Psoas muscle (tissue), 8 donors: Measurements from ENCODE around the gene AP3B1. TPM values are rescaled to one million over a fixed set of nuclear protein-coding genes. Genes with fewer than 3 reads are reported as not detected.

Experiments
- ATAC-seq, 4 donors: fragments of 200-7000 bp; cut with Tn5 transposase; one replicate each; pipeline ENCODE4 v1.9.1; 2020; ENCODE audit warnings: moderate library complexity in 3 of 4, mild to moderate bottlenecking in 2 of 4
- DNase-seq, 2 donors: peaks; one replicate each; pipeline ENCODE4 v3.0.0-alpha.2; 2020
- H3K27ac ChIP-seq: fragments of 200-600 bp; one replicate; pipeline ENCODE4 v1.8.0; 2022
- H3K27me3 ChIP-seq, 3 donors: fragments of 200-600 bp in 1 of 3; one replicate each; pipeline versions ENCODE4 v1.6.1 to v1.8.0; 2013 to 2022; ENCODE audit warnings: low read length in 2 of 3, mild to moderate bottlenecking in 2 of 3, moderate library complexity in 1 of 3; ENCODE audit not compliant: insufficient read depth in 3 of 3
- H3K36me3 ChIP-seq, 2 donors: fragments of 200-600 bp in 1 of 2; one replicate each; pipeline versions ENCODE4 v1.6.1 to v1.8.0; 2013 to 2022; ENCODE audit warnings: low read depth in 1 of 2, mild to moderate bottlenecking in 1 of 2, moderate library complexity in 1 of 2; ENCODE audit not compliant: insufficient read depth in 1 of 2
- H3K4me1 ChIP-seq: fragments of 200-600 bp; one replicate; pipeline ENCODE4 v1.8.0; 2022
- H3K4me3 ChIP-seq: fragments of 200-600 bp; one replicate; pipeline ENCODE4 v1.8.0; 2022; ENCODE audit warnings: mild to moderate bottlenecking
- H3K9me3 ChIP-seq: fragments of 200-600 bp; one replicate; pipeline ENCODE4 v1.8.0; 2022
- WGBS, 3 donors: extraction: QIAGEN DNeasy Blood & Tissue Kit; methylation state at CpG; one replicate each; pipeline versions ENCODE4 v1.1.6 to v1.1.7; 2013; 5-methylcytosine and 5-hydroxymethylcytosine counted together
- intact Hi-C, 2 donors: fragments of 100-400 bp; cut with DNase I; formaldehyde crosslinking; loops; one replicate each; pipeline versions ENCODE4 v1.11.0 to v1.14.2; 2022
- polyA plus RNA-seq, 3 donors: library from polyadenylated mRNA; stranded (reverse); fragments of 200-250 nt; gene quantifications; one replicate each; pipeline ENCODE4 v1.2.3, GENCODE V29; 2013
- total RNA-seq, 4 donors: library from RNA; stranded (reverse); fragmentation: NEBNext Ultra II Directional in 2 of 4; extraction: Animal tissue kit (Norgen Biotek cat#: 25700) in 2 of 4; gene quantifications; one replicate each; pipeline versions ENCODE4 v1.2.1 to v1.2.4, GENCODE V29; 2021 to 2023
- TF ChIP-seq, protein P1 (sequence below): fragments of 200-600 bp; IDR thresholded peaks from one replicate; pipeline ENCODE4 v1.8.0; 2022; ENCODE audit warnings: antibody characterized with exemption
- donor health status: healthy with polysubstance abuse.
- donor health status: DM: no; HTN: no; CAD: no; lungs with moderate emphysema.
- donor health status: Bipolar disorder and iron deficiency.
- donor health status: healthy.
- donor health status: DM: yes; HTN: yes; CAD: no.
- donor health status: DM: no; HTN: no; CAD: no.
- donor health status: DM: no; HTN: no; CAD: no.
- donor health status: DM: yes; HTN: yes; CAD: no.

AP3B1 gene
- total and polyA plus RNA-seq, 7 donors, result 12.4 to 24.4 (median 15.2) TPM

DNA sequence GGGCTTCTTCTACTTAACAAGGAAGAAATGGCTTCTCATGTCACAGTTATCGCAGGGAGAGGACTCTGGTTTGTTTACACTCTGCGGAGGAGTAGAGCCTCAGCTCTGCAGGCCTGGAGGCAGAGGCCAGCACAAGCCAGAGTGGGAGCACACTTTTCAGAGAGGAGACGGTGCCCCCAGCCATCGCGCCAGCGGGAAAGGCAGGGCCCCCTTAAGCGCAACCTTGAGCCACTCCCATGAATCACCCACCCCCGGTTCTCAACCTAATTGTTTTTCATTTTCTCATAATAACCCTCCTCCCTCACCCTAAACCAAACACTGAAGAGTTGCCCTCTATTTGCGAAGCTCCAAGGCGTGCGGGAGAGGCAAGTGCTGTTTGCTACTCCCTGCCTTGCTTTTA, 309.9 kb downstream of the AP3B1 start:
- H3K4me3 ChIP-seq, result no peak overlapping the region
- 73 to 80% (median 75%) methylated on average over 11 of the region's 11 CpGs for WGBS, 3 donors
- ATAC-seq (no peak), DNase-seq (no peak)
- no peaks in the 10 kb centered on the region for H3K9me3 ChIP-seq
- peaks cover 0 to 1% (median 0%) of the 10 kb centered on the region in 3 donors for H3K27me3 ChIP-seq
- H3K4me1 ChIP-seq, result peaks cover 3% of the 10 kb centered on the region
- H3K36me3 ChIP-seq, result no peaks in the 10 kb centered on the region
- intact Hi-C loops, result no loop called here
- no peak overlapping the region for H3K27ac ChIP-seq
- TF ChIP-seq, protein P1, sequence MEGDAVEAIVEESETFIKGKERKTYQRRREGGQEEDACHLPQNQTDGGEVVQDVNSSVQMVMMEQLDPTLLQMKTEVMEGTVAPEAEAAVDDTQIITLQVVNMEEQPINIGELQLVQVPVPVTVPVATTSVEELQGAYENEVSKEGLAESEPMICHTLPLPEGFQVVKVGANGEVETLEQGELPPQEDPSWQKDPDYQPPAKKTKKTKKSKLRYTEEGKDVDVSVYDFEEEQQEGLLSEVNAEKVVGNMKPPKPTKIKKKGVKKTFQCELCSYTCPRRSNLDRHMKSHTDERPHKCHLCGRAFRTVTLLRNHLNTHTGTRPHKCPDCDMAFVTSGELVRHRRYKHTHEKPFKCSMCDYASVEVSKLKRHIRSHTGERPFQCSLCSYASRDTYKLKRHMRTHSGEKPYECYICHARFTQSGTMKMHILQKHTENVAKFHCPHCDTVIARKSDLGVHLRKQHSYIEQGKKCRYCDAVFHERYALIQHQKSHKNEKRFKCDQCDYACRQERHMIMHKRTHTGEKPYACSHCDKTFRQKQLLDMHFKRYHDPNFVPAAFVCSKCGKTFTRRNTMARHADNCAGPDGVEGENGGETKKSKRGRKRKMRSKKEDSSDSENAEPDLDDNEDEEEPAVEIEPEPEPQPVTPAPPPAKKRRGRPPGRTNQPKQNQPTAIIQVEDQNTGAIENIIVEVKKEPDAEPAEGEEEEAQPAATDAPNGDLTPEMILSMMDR, result no peak

DNA sequence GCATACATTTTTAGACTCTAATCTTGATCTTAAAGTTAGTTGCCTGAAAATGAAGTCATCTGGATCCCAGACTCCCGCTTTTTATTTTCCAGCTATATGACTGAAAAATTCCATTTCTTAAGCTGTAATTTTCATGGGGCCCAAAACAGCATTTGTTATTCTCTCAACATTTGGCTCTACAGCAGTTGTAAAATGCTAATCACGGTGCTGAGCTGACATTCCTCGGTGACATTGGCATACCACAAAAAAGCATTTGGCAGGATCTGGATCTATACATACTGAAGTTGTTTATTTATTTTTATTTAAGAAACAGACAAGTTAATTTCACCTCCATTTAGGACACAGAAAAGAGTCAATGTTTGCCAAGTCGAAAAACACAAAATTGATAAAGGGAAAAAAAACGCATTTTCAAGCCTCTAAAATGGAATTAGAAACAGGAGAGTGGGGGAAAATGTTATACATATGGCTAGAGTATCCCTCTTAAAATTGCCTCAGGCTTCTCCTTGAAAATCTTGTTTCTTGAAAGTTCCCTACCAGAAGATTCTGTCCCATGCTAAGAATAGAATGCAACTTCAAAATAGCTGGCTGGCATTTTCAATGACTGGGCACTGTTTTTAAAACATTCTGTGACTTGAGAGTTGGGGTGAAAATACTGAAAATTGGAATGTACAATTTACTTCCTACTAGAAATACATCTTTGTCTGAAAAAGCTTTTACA, 310.9 kb downstream of the AP3B1 start:
- Histone ChIP-seq H3K9me3 (no peaks in the 10 kb centered on the region), H3K36me3 (no peaks in the 10 kb centered on the region), H3K4me3 (no peak overlapping the region), H3K27me3 (peaks cover 0 to 1% (median 0%) of the 10 kb centered on the region in 3 donors), H3K27ac (no peak overlapping the region), H3K4me1 (peaks cover 3% of the 10 kb centered on the region)
- TF ChIP-seq, protein P1, result no peak
- intact Hi-C loops, result no loop called here
- 56 to 69% (median 62%) methylated on average over 5 of the region's 5 CpGs for WGBS, 3 donors
- ATAC-seq (no peak), DNase-seq (no peak)

DNA sequence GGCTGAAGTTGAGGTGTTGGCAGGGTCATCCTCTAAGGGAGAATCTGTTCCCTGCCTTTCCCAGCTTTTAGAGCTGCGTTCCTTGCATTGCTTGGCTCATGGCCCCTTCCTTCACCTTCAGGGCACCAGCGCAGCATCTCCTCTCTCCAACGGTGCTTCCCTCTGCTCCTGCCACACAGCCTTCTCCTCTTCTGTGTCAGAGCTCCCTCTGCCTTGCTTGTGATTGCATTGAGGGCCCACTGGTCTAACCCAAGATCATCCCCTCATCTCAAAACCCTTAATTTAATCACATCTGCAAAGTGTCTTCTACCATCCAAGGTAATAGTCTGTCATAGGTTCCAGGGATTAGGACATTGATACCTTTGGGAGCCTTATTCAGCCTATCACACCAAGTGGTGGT, 312.7 kb downstream of the AP3B1 start:
- Histone ChIP-seq H3K36me3 (no peaks in the 10 kb centered on the region), H3K4me1 (peaks cover 3% of the 10 kb centered on the region), H3K27me3 (peaks cover 0 to 1% (median 0%) of the 10 kb centered on the region in 3 donors), H3K9me3 (no peaks in the 10 kb centered on the region), H3K4me3 (no peak overlapping the region), H3K27ac (no peak overlapping the region)
- WGBS, 3 donors, result 81 to 82% (median 82%) methylated on average over 3 of the region's 3 CpGs
- TF ChIP-seq, protein P1, result no peak
- DNase-seq, result no peak
- ATAC-seq, result no peak
- intact Hi-C loops, result no loop called here

DNA sequence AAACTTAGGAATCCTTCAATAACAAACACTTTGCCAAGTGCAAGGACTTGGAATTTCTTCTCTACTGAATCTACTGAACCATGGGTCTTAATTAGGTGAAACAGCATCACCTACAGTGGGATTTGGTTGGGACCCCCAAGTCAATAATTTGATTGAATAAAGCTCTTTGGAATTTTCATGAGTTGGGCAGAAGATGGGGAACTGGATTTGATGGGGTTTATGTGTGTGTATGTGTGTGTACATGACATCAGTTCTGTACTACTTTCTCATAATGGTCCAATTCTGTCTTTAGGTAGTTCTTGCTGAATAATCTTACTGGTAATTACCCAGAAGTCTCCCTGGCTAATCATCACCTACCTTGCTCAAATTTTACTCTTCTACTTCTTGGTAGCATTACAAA, 319.9 kb downstream of the AP3B1 start:
- no peak overlapping the region for H3K27ac ChIP-seq
- TF ChIP-seq, protein P1, result no peak
- H3K36me3 ChIP-seq, result no peaks in the 10 kb centered on the region
- ATAC-seq (no peak), DNase-seq (no peak)
- H3K9me3 ChIP-seq, result no peaks in the 10 kb centered on the region
- intact Hi-C loops, result no loop called here
- peaks cover 0 to 33% (median 12%) of the 10 kb centered on the region in 3 donors for H3K27me3 ChIP-seq
- H3K4me3 ChIP-seq, result no peak overlapping the region
- peaks cover 5% of the 10 kb centered on the region for H3K4me1 ChIP-seq

DNA sequence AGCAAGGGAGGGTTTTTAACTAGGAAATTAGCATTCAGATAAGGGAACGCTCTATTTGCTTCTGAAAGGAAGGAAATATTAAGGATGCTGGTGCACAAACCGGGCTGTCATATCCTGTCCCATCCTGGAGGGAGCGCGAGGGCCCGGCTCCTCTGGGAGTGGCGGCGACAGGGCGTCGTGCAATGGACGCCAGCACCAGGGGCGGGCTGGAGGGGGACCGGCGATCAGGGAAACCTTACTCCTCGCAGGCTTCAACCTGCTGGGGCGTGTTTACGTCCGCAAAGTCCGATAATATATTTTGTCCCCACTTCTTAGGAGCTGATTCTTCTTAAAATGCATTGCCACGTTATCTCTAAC, 321.3 kb downstream of the AP3B1 start:
- TF ChIP-seq, protein P1, result no peak
- H3K27me3 ChIP-seq, result peaks cover 0 to 36% (median 12%) of the 10 kb centered on the region in 3 donors
- H3K4me1 ChIP-seq, result peaks cover 5% of the 10 kb centered on the region
- 33 to 43% (median 34%) methylated on average over 19 of the region's 19 CpGs for WGBS, 3 donors
- ATAC-seq, result no peak
- no peak overlapping the region for H3K27ac ChIP-seq
- no peaks in the 10 kb centered on the region for H3K36me3 ChIP-seq
- intact Hi-C loops, result no loop called here
- no peak for DNase-seq
- H3K4me3 ChIP-seq, result peak overlapping the region; percentile 49
- H3K9me3 ChIP-seq, result no peaks in the 10 kb centered on the region
